Measurements from ENCODE around the gene KRT20. TPM values are rescaled to one million over a fixed set of nuclear protein-coding genes. Genes with fewer than 3 reads are reported as not detected.

The KRT20 gene
- total RNA-seq, 4 donors from 2014 or later, result 0.12 TPM; not detected in 3

- no peak for DNase-seq (ENCODE audit: low spot score in 2 of 2)
- WGBS, 2 donors, result 80 to 81% methylated on average over 3 of the region's 3 CpGs
- H3K4me3 ChIP-seq (ENCODE audit: low read depth, poor library complexity, severe bottlenecking), result no peak overlapping the region
- intact Hi-C loops (cut with DNase I; ENCODE audit: low total_unique reads), result no loop called here
- TF ChIP-seq, protein P1, sequence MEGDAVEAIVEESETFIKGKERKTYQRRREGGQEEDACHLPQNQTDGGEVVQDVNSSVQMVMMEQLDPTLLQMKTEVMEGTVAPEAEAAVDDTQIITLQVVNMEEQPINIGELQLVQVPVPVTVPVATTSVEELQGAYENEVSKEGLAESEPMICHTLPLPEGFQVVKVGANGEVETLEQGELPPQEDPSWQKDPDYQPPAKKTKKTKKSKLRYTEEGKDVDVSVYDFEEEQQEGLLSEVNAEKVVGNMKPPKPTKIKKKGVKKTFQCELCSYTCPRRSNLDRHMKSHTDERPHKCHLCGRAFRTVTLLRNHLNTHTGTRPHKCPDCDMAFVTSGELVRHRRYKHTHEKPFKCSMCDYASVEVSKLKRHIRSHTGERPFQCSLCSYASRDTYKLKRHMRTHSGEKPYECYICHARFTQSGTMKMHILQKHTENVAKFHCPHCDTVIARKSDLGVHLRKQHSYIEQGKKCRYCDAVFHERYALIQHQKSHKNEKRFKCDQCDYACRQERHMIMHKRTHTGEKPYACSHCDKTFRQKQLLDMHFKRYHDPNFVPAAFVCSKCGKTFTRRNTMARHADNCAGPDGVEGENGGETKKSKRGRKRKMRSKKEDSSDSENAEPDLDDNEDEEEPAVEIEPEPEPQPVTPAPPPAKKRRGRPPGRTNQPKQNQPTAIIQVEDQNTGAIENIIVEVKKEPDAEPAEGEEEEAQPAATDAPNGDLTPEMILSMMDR (IDR thresholded peaks at IDR 0.05), result no peak
Measured at GRCh38 chr17:40839194-40839593, 45.8 kb downstream of the KRT20 start.

DNA sequence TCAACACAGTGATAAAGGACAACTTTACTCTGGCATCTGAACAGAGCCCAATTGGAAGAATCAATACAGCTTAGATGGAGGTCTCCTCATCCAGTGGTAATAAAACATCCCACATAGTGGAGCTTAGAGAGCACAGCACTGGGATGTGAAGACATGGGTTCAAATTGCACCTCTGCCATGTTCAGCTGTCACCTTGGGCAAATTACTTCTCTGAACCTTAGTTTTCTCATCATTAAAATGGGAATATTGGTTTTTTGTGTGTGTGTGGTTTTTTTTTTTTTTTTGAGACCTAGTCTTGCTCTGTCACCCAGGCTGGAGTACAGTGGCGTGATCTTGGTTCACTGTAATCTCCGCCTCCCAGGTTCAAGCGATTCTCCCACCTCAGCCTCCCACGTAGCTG, 49.0 kb downstream of the KRT20 start:
- H3K4me3 ChIP-seq (ENCODE audit: low read depth, poor library complexity, severe bottlenecking), result no peak overlapping the region
- 97 to 98% methylated on average over 4 of the region's 4 CpGs for WGBS, 2 donors
- TF ChIP-seq, protein P1 (IDR thresholded peaks at IDR 0.05), result no peak
- no peak for TF ChIP-seq POLR2A (IDR thresholded peaks at IDR 0.05)
- DNase-seq (ENCODE audit: low spot score in 2 of 2), result no peak
- intact Hi-C loops (cut with DNase I; ENCODE audit: low total_unique reads), result no loop called here

DNA sequence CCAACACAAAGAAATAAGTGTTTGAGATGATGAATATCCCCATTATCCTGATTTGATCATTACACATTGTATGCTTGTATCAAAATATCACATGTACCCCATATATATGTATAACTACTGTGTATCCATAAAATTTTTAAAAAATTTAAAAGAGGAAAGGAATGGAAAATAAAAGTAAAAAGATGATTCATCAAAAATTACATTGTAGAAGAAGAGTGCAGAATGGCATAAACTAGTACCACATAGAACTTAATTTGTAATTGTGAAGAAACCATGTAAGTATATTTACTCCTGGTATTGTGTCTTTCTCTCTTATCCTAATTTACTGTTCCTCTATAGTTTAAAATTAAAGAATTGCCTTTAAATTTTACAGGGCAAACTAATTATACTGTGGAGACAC, 51.2 kb downstream of the KRT20 start:
- intact Hi-C loops (cut with DNase I; ENCODE audit: low total_unique reads), result no loop called here
- no peak overlapping the region for H3K4me3 ChIP-seq (ENCODE audit: low read depth, poor library complexity, severe bottlenecking)
- TF ChIP-seq, protein P1 (IDR thresholded peaks at IDR 0.05), result no peak
- no peak for TF ChIP-seq POLR2A (IDR thresholded peaks at IDR 0.05)
- DNase-seq (ENCODE audit: low spot score in 2 of 2), result no peak

GRCh38 chr17:40832840-40833239, 52.2 kb downstream of the KRT20 start:
- TF ChIP-seq, protein P1 (IDR thresholded peaks at IDR 0.05), result no peak
- no peak for TF ChIP-seq POLR2A (IDR thresholded peaks at IDR 0.05)
- intact Hi-C loops (cut with DNase I; ENCODE audit: low total_unique reads), result no loop called here
- no peak for DNase-seq (ENCODE audit: low spot score in 2 of 2)
- 80 to 87% methylated on average over 3 of the region's 3 CpGs for WGBS, 2 donors
- H3K4me3 ChIP-seq (ENCODE audit: low read depth, poor library complexity, severe bottlenecking), result no peak overlapping the region

DNA sequence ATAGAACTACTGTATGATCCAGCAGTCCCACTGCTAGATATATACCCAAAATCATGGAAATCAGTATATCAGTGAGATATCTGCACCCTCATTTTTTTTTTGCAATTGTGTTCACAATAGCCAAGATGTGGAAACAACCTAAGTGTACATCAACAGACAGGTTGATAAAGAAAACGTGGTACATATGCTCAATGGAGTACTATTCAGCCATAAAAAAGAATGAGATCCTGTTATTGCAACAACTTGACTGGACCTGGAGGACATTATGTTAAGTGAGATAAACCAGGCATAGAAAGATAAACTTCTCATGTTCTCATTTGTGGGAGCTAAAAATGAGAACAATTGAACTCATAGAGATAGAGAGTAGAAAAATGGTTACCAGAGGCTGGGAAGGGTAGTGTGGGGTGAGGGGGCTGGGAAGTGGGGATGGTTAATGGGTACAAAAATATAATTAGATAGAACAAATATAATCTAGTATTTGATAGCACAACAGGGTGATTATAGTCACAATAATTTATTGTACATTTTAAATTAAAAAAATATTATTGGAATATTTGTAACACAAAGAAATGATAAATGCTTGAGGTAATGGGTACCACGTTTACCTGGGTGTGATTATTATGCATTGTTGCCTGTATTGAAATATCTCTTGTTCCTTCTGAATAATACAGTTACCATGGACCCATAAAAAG, 54.8 kb downstream of the KRT20 start:
- no peak overlapping the region for H3K4me3 ChIP-seq (ENCODE audit: low read depth, poor library complexity, severe bottlenecking)
- 87 to 90% methylated on average over 2 of the region's 2 CpGs for WGBS, 2 donors
- no peak for TF ChIP-seq POLR2A (IDR thresholded peaks at IDR 0.05)
- TF ChIP-seq, protein P1 (IDR thresholded peaks at IDR 0.05), result no peak
- intact Hi-C loops (cut with DNase I; ENCODE audit: low total_unique reads), result no loop called here
- DNase-seq (ENCODE audit: low spot score in 2 of 2), result no peak

DNA sequence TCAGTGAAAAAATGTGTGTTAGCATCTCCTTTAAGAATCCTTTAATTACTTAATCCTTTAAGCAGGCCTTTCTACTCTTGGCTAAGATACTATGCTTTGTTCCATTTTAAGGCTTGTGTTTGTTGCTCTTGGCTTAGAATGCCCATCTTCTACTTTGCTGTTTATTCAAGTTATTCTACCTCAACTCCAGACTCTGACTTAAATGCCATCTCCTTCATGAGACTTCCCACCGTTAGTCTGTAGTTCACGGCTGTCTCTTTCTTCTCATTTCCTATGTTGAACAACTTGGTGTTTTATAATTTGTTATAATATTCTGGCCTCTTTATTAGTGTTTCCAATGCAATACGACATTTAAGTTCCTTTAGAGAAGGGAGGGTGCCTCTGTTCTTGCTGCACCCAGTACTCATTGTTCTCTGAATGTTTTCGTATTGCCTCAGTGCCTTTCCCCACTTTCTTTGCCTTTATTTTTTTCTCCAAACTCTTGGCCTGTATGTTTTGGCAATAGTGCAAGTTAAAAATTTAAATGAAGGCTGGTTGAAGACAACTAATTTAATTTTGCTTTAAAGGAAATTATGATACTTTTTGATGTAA, 56.5 kb downstream of the KRT20 start:
- H3K4me3 ChIP-seq (ENCODE audit: low read depth, poor library complexity, severe bottlenecking), result no peak overlapping the region
- WGBS, 2 donors, result 69% methylated on average over 4 of the region's 4 CpGs
- DNase-seq (ENCODE audit: low spot score in 2 of 2), result no peak
- intact Hi-C loops (cut with DNase I; ENCODE audit: low total_unique reads), result no loop called here
- TF ChIP-seq, protein P1 (IDR thresholded peaks at IDR 0.05), result no peak
- TF ChIP-seq POLR2A (IDR thresholded peaks at IDR 0.05), result no peak

Data from lower leg skin (tissue), 4 donors.